Thymus (tissue), 11 donors: ENCODE measurements around the gene SOBP. TPM values are rescaled to one million over a fixed set of nuclear protein-coding genes. Genes with fewer than 3 reads are reported as not detected.
A peak's percentile ranks its signal among the peaks of the same experiment; 100 is the strongest.

Source experiments
- DNase-seq, 9 donors: peaks; one replicate each; pipeline ENCODE4 v3.0.0-alpha.2; 2013; ENCODE audit warnings: low spot score in 9 of 9, low read depth in 6 of 9, missing footprints in 1 of 9
- H3K27ac ChIP-seq, 2 donors: one replicate each; pipeline ENCODE4 v1.5.1; 2013; ENCODE audit warnings: control low read depth in 1 of 2, low read depth in 1 of 2, low read length in 1 of 2, mild to moderate bottlenecking in 1 of 2, moderate library complexity in 1 of 2
- H3K27me3 ChIP-seq, 2 donors: one replicate each; pipeline ENCODE4 v1.5.1; 2013; ENCODE audit warnings: low read length in 1 of 2; ENCODE audit not compliant: control insufficient read depth in 2 of 2, insufficient read depth in 1 of 2
- H3K36me3 ChIP-seq, 2 donors: one replicate each; pipeline ENCODE4 v1.5.1; 2013; ENCODE audit warnings: low read length in 1 of 2, mild to moderate bottlenecking in 1 of 2, moderate library complexity in 1 of 2; ENCODE audit not compliant: control insufficient read depth in 2 of 2, insufficient read depth in 2 of 2
- H3K4me1 ChIP-seq, 2 donors: one replicate each; pipeline ENCODE4 v1.5.1; 2013; ENCODE audit warnings: low read length in 2 of 2; ENCODE audit not compliant: control insufficient read depth in 2 of 2, insufficient read depth in 2 of 2
- H3K4me3 ChIP-seq, 2 donors: one replicate each; pipeline ENCODE4 v1.5.1; 2013; ENCODE audit warnings: low read length in 2 of 2, control low read depth in 1 of 2, mild to moderate bottlenecking in 1 of 2
- H3K9me3 ChIP-seq, 2 donors: one replicate each; pipeline ENCODE4 v1.5.1; 2013; ENCODE audit warnings: low read length in 1 of 2, mild to moderate bottlenecking in 1 of 2; ENCODE audit not compliant: control insufficient read depth in 2 of 2, insufficient read depth in 1 of 2
- WGBS: extraction: QIAGEN DNeasy Blood & Tissue Kit; methylation state at CpG from one replicate; pipeline ENCODE4 v1.1.7; 2013; 5-methylcytosine and 5-hydroxymethylcytosine counted together
- polyA plus RNA-seq: library from polyadenylated mRNA; stranded (reverse); fragments of 200-250 nt; gene quantifications from one replicate; pipeline ENCODE4 v1.2.3, GENCODE V29; 2013
- total RNA-seq: library from RNA; stranded (reverse); fragments of 120-200 nt; gene quantifications from one replicate; pipeline ENCODE4 v1.2.4, GENCODE V29; 2013
- donor health status: healthy.

Gene SOBP
- total and polyA plus RNA-seq, 2 donors: 4.1 to 4.2 TPM

DNA sequence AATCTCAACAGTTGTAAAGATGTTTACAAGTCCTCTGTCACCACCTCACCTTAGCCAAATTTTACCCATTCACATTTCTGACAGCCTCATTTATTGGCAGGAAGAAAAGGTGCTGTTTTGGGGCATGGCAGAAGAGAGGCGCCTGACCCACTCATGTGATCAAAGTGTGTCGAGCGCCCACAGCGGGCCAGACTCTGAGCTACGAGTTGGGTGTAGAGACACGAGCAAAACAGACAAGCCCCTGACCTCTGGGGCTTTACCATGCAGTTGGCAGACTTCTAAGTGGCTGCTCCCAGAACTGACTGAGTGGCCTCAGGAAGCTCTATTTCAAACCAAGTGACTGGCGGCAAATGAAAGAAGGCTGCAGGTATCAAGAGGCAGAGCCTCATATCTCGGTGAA lies 167.0 kb downstream of the SOBP start:
- H3K27ac ChIP-seq: peak overlapping the region in 1 of 2 donors; percentile 8
- H3K9me3 ChIP-seq: no peaks in the 10 kb centered on the region
- DNase-seq: no peak

DNA sequence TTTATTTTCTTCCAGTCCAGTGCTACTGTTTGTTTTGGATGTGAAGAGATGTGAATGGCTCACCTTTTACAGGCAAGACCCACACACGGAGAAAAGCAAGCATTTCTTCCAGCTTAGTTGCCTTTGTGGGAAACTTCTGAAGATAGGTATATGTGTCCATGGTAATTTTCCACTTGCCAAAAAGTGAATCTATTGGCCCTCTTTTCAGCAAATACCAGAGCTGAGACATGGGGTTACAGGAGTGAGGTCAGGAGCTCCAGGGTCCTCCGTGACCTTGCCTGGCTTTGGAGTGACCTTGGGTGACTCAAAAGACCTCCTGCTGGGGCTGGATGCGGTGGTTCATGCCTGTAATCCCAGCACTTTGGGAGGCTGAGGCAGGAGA lies 167.4 kb downstream of the SOBP start:
- 95% methylated on average over 3 of the region's 3 CpGs for WGBS
- Histone ChIP-seq H3K27ac (peak overlapping the region; percentile 8 to 66), H3K4me1 (peaks cover 2 to 29% of the 10 kb centered on the region in 2 donors), H3K27me3 (peaks cover 0 to 9% of the 10 kb centered on the region in 2 donors), H3K36me3 (no peaks in the 10 kb centered on the region), H3K9me3 (no peaks in the 10 kb centered on the region), H3K4me3 (no peak overlapping the region)
- DNase-seq: no peak

More for the DNA sequence above, 167.0 kb downstream of the SOBP start:
- Histone ChIP-seq H3K4me3 (no peak overlapping the region), H3K36me3 (no peaks in the 10 kb centered on the region), H3K27me3 (peaks cover 0 to 9% of the 10 kb centered on the region in 2 donors), H3K4me1 (peaks cover 2 to 27% of the 10 kb centered on the region in 2 donors)
- WGBS: 85% methylated on average over 8 of the region's 8 CpGs

DNA sequence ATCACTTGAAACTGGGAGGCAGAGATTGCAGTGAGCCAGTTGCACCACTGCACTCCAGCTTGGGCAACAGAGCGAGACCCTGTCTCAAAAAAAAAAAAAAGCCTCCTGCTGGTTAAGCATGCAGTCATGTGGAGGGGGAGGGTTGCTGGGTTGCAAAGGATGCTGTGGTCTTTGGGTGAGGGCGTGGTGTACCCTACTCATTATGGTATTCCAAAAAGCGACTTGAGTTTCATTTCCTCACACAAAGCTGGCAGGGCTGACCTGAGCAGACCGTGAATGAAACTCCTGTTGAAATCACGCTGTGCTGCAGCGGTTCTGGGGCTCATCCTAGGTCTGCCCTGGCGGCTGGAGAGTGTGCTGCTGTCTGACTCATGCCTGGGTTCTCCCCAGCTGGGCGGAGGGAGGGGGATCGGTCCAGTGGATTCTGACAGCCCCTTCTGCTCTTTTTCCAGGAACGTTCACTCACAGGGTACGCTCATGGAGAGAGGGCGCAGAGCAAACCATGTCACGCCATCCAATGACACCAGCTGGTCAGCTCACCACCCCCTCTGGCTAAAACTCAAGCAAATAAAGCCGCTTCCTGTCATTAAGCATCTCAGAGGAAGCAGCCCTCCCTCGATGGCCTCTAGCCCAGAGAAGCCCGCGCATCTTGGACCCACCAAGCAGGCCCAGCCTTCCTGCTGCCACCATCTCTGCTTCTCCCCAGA lies 168.0 kb downstream of the SOBP start:
- peak in 5 of 9 donors; percentile 25 to 73 (median 31) for DNase-seq
- H3K27ac ChIP-seq: peak overlapping the region; percentile 66 to 72
- H3K36me3 ChIP-seq: no peaks in the 10 kb centered on the region
- peaks cover 2 to 30% of the 10 kb centered on the region in 2 donors for H3K4me1 ChIP-seq
- no peak overlapping the region for H3K4me3 ChIP-seq
- no peaks in the 10 kb centered on the region for H3K9me3 ChIP-seq
- WGBS: 41% methylated on average over 17 of the region's 17 CpGs
- peaks cover 0 to 9% of the 10 kb centered on the region in 2 donors for H3K27me3 ChIP-seq

DNA sequence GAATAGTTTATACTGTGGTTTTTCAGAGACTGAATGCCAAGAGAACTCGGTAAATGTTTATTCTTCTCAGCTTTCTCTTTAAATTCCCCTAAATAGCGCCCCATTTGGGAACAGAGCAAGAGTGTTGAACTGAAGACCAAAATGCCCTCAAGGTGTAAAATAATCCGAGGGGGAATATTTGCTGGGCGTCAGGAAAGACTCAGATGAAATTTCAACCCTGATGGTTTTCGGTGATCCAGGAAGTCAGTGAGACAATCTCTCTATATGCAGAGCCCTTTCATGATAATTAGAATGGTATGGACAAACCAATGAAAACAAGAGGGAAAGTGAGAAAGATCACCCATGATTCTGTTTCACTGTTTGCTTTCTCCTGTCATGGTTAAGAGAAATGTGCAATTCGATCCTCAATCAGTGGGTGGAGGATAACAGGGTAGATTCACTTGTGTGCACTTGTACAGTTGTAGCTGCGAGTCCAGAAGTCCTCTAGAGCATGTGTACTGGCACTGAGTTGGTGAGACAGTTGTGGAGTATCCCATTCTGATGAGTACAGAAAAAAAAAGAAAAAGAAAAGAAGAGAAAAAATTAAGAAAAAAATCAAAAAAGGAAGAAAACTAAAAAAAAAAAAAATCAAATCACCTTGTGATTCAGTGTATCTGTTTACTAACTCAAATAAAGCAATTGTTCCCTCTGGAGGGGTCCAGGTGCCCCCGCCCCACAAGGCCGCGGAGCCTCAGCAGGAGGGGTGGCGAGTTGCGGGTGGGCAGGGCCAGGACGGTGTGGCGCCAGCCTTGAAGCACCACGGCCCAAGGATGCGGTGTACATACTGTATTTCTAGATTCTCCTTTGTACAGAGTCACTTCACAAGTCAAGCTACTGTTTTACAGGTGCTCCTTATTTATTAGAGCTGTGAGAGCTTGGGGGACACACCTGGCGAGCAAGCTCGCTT lies 169.3 kb downstream of the SOBP start:
- Histone ChIP-seq H3K4me1 (peaks cover 2 to 30% of the 10 kb centered on the region in 2 donors), H3K27ac (no peak overlapping the region), H3K4me3 (no peak overlapping the region), H3K9me3 (no peaks in the 10 kb centered on the region), H3K36me3 (no peaks in the 10 kb centered on the region), H3K27me3 (peaks cover 0 to 9% of the 10 kb centered on the region in 2 donors)
- no peak for DNase-seq
- WGBS: 96% methylated on average over 18 of the region's 18 CpGs

DNA sequence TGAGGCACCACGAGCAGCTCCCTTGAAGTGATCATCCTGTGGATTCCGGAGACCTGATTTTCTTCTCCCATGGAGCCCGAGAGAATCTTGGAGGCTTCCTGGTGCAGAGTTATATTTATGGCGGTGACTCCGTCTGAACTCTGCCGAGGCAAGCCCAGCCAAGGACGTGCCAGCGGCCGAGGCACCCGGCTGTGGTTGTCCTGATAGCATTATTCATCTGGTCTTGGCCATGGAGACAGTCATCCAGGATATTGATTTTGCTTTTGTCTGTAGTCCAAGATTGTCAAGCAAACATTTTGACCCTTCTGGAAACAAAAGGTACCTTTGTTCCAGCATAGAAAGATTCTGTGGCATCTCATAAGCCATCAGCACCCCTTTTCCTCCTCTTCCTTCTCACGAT lies 170.9 kb downstream of the SOBP start:
- WGBS: 97% methylated on average over 11 of the region's 11 CpGs
- H3K9me3 ChIP-seq: no peaks in the 10 kb centered on the region
- peaks cover 0 to 9% of the 10 kb centered on the region in 2 donors for H3K27me3 ChIP-seq
- no peaks in the 10 kb centered on the region for H3K36me3 ChIP-seq
- peaks cover 2 to 26% of the 10 kb centered on the region in 2 donors for H3K4me1 ChIP-seq
- DNase-seq: no peak
- H3K27ac ChIP-seq: no peak overlapping the region
- no peak overlapping the region for H3K4me3 ChIP-seq

DNA sequence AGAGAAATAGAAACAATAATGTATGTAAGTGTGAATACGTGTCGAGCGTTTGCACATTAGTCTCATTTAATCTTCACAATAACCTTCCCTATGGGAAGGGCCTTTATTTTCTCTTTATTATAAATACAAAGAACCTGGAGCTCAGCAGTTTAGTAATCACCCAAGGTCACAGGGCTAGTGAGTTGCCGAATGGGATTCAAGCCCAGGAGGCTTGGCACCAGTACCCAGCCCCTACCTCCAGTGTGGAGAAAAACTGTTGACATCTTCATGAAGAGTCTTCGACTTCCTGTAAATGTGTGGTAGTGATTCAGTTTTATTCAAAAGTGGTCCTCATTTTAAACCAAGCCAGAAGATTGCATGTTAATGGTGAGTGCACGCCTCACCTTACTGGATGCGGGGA lies 171.4 kb downstream of the SOBP start:
- H3K4me3 ChIP-seq: no peak overlapping the region
- H3K27me3 ChIP-seq: peaks cover 0 to 9% of the 10 kb centered on the region in 2 donors
- 99% methylated on average over 7 of the region's 7 CpGs for WGBS
- DNase-seq: no peak
- no peaks in the 10 kb centered on the region for H3K9me3 ChIP-seq
- H3K4me1 ChIP-seq: peaks cover 2 to 26% of the 10 kb centered on the region in 2 donors
- H3K36me3 ChIP-seq: no peaks in the 10 kb centered on the region
- no peak overlapping the region for H3K27ac ChIP-seq

DNA sequence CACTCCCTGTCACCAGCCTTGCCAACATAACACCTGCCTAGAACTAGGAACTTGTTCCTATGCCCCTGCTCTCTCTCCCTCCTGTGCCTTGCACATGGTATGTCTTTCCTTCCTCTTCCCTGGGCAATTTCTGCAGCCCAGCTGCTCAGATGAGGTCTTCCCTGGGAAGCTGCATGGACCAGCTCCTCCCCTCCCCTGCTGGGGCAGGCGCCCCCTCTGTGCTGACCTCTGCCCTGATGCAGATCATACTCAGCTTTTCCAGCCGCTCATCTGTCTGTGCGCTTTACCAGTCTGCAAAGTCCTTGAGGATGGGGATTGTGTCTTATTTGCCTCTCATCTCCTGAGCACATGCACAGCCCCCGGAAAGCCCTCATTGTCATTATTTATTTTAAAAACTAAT lies 172.4 kb downstream of the SOBP start:
- no peaks in the 10 kb centered on the region for H3K36me3 ChIP-seq
- DNase-seq: no peak
- no peak overlapping the region for H3K27ac ChIP-seq
- H3K9me3 ChIP-seq: no peaks in the 10 kb centered on the region
- H3K4me3 ChIP-seq: no peak overlapping the region
- WGBS: 86% methylated on average over 4 of the region's 4 CpGs
- H3K4me1 ChIP-seq: peaks cover 0 to 23% of the 10 kb centered on the region in 2 donors
- H3K27me3 ChIP-seq: peaks cover 0 to 9% of the 10 kb centered on the region in 2 donors

DNA sequence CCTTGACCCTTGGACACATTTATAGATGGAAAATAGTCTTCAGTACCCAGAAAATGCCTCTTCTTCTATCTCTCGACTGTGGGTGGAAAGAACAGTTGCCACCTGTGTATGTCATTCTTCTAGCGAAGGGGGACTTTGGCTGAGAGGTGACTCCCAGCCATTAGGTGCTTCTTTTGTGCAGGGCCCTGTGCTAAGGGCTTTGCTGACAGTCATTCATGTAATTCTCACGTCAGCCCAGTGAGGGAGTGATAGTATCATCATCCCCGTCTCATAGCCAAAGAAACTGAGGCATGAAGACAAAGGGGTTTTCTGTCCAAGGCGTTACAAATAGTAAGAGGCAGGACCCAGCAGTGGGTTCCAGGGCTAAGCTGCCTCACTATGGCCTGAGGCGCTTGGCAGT lies 173.4 kb downstream of the SOBP start:
- H3K4me3 ChIP-seq: no peak overlapping the region
- no peaks in the 10 kb centered on the region for H3K9me3 ChIP-seq
- H3K27me3 ChIP-seq: peaks cover 0 to 5% of the 10 kb centered on the region in 2 donors
- H3K4me1 ChIP-seq: peaks cover 0 to 18% of the 10 kb centered on the region in 2 donors
- no peak for DNase-seq
- WGBS: 95% methylated on average over 6 of the region's 6 CpGs
- H3K27ac ChIP-seq: no peak overlapping the region
- H3K36me3 ChIP-seq: no peaks in the 10 kb centered on the region

DNA sequence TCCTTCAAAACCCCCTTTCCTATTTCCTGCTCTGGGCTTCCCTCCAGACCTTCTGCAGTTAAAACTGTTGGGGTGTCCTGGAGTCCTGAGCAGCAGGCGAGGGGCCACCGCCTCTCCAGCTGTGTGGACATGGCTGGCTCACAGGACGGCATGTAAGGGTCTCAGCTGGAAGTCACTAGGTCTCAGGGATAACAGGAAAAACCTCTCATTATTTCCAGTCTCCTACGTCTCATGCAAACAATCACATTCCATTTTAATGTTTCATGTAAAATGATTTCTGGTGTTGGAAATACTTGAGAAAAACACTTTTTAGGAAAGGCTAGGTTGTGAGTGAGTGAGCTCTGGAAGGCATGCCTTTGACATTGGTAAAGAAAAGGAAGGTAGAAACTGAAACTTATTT lies 175.5 kb downstream of the SOBP start:
- peak overlapping the region in 1 of 2 donors; percentile 58 for H3K27ac ChIP-seq
- 96% methylated on average over 4 of the region's 4 CpGs for WGBS
- H3K4me3 ChIP-seq: no peak overlapping the region
- H3K9me3 ChIP-seq: no peaks in the 10 kb centered on the region
- peaks cover 0 to 2% of the 10 kb centered on the region in 2 donors for H3K27me3 ChIP-seq
- no peaks in the 10 kb centered on the region for H3K36me3 ChIP-seq
- DNase-seq: no peak
- H3K4me1 ChIP-seq: peaks cover 0 to 25% of the 10 kb centered on the region in 2 donors
